Eye (tissue), 1 donor: ENCODE measurements around the gene FOXN3.

ENCODE experiments used
- DNase-seq: peaks from one replicate; pipeline ENCODE4 v3.0.0-alpha.2; 2015

The FOXN3 gene

DNA sequence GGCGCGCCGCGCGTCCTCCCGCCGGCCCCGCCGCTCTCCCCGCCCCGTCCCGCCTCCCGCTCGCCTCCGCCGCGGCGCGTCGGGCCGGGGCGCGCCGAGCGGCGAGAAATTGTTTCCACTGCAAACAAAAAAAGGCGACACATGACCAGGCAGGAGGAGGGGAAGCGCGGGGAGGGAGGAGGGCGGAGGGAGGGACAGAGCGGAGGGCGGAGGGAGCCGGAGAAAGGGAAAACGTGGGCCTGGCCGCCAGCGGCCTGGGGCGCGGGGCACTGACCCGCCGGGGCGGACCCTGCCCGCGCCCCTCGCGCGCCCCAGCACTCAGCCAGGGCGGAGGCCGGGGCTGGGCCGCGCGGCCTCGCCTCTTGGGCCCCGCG lies at the start of gene FOXN3:
Gene FOXN3, minus strand, starts transcription at position 143 of the 374 bp plus-strand sequence. CDS start 4,757 bp downstream, outside the sequence.
- peak; percentile 96 for DNase-seq

- no peak for DNase-seq
These were observed 49.5 kb upstream of the FOXN3 start for GRCh38 chr14:89466484-89466883.

GRCh38 chr14:89465876-89466275 lies 48.8 kb upstream of the FOXN3 start:
- DNase-seq: no peak

DNA sequence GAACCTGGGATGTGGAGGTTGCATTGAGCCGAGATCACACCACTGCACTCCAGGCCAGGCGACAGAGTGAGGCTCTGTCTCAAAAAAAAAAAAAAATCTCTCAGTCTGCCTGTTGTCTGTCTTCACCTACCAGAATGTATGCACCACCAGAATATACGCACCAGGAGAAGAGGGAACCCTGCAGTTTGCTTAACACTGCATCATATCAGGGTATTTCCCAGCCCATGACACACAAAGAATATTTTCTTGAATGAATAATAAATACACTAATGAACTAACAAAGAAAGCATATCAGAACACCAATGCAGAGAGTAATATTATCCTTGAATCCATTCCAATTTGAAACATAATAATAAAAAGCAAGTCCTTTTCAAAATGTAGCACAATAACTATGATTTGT lies 44.2 kb upstream of the FOXN3 start:
- DNase-seq: no peak

DNA sequence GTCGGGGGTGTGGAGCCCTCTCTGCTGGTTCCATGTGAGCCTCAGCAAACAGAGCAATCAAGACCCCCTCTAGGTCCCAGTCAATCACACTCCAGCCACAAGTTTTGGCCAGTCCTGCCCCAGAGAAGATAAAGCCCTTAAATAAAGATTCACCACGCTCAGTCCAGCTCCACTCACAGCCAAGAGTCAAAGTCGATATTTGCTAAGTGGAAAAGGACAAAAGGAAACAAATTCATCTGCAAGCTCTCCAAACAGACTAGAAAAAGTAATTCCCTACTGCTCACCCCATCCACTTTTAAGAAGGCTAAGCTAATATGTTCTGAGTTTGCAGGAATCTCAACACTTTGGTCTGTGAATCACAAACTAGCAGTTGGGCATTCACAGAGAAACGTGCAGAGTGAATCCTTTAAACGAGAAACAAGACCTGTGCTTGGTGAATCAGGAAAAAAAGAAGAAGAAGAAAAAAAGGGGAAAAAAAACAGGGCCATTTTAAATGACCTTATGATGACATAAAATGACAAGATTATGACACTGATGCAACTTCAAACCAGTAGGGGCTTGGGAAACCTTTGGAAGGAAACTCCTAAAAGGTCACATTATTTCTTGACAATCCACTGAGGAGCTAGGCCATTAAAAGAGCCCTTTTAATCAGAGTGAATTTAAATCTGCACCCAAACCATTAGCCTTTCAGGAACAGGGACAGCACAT lies 41.8 kb upstream of the FOXN3 start:
- no peak for DNase-seq

DNA sequence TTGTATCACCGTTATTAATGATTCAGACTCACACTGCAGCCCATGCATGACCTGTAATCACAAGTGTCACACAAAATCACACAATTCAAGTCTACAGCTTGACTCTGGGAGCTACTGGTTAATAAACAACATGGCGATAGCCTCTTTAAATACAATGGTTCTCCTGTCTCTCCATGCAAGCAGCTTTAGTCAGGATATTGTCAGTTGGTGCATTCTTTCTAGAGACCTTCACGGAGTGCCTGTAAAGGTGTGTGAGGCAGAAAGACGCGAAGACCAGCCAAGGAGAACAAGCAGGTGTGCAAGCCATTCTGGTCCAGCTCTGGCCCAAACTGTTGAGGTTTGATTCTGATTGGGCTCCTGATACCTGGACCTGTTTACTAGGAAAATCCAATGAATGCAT lies 40.0 kb upstream of the FOXN3 start:
- DNase-seq: no peak

DNA sequence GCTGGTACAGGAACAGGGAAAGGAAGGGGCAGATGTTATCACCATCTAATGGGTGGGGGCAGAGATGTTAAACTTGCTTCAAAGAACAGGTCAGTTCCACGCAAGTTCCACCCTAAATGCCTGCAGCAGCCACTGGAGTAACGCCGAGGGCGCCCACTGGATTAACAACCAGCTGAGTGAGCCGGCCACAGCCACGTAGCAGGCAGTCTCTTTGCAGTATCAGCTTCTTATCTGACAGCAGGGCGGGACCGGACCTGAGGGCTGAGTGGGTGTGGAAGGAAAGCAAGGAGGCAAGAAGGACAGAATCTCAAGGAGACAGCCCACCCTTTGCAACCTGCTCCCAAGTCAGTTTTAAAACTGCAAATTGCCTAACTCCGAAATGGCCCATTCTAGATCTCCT lies 38.4 kb upstream of the FOXN3 start:
- peak; percentile 26 for DNase-seq

DNA sequence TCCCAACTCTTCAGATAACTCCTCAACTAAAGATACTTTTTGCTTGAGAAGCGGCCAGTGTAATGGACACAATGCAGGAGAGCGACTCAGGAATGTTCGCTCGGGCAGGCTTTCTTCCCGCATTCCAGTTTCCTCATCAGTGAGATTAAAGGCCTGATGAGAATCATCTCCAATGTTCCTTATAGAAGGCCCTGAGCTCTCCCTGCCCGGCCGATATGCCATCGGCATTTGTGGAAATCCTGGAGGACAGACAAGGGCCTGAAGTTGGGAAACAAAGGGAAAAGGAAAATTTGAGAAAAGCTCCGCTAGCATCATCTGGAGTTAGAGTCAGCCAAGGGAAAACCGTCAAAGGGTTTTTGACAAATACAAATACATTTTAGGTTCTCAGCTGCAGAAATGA lies 38.0 kb upstream of the FOXN3 start:
- no peak for DNase-seq

- peak; percentile 21 for DNase-seq
These were observed 35.2 kb upstream of the FOXN3 start for GRCh38 chr14:89452281-89452680.

DNA sequence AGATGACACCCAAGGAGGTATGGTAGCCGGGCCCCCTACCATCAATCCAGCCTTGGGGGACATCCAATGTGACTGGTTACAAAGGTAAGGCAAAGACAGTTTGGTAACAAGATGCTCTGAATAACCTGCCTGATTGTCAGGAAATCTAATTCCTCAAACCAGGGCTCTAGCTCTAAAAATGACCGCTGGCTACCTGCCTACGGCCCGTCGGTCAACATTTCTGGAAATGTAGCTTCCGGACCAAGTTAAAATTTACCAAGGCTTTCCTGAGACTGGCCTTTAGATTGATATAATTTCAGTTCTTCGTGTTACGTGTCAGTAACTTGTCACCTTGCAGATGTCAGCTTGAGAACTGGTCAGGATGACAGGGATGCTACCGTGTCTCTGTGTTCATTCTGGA lies 34.2 kb upstream of the FOXN3 start:
- DNase-seq: no peak

DNA sequence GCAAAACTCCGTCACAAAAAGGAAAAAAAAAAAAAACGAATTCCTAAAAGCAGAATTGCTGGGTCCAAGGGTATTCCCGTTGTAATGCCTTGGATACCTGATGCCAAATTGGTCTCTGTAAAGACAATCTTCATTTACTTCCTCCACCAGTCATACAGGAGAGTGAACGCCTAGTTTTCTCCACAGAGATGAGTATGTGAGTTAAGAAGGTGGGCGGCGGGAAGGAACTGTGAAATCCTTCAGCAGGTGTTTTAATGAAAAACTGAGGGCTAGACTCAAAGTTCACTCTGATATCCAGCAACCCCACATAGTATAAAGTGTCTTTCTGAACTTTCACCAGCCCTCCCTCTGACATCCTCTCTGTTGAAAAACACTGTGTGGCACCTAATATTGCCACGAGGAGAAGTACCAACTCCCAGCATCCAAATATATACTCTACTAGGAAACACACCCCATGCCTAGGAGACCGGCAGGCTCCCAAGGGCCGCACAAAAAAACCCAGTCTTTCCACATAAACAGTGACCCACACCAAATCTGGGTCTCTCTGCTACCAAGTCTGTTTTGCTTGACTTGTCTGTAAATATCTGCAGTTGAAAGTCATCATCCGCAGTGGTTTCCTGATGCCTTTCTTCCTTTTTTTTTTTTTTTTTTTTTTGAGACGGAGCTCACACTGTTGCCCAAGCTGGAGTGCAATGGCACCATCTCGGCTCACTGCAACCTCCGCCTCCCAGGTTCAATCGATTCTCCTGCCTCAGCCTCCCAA lies 30.3 kb upstream of the FOXN3 start:
- no peak for DNase-seq

DNA sequence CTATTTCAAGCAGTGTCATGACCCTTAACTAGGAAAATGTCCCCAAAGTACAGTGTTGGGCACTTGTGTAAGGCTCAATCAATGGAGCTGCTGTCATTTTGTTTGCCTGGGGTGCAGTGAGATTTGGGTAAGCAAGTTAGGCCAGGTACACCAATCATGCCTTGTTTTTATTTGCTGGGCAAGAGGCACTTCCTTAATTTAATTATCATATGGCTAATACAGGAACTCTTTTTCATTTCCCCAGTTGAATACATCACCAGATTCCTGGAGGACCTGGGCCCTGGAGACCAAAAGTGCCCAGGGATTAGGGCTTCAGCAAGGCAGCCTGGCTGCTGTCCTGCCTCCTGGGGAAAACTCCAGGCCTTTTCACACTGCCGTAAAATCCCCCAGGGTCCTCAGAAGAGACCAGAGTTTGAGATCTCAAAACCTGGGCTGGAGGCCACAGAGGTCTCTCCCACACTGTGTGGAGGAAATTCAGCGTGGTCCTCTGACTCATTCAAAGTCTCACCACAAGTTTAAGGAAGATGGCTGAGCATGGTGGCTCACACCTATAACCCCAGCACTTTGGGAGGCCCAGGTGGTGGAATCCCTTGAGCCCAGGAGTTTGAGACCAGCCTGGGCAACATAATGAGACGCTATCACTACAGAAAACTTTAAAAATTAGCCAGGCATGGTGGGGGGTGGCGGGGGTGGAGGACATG lies 28.4 kb upstream of the FOXN3 start:
- no peak for DNase-seq

DNA sequence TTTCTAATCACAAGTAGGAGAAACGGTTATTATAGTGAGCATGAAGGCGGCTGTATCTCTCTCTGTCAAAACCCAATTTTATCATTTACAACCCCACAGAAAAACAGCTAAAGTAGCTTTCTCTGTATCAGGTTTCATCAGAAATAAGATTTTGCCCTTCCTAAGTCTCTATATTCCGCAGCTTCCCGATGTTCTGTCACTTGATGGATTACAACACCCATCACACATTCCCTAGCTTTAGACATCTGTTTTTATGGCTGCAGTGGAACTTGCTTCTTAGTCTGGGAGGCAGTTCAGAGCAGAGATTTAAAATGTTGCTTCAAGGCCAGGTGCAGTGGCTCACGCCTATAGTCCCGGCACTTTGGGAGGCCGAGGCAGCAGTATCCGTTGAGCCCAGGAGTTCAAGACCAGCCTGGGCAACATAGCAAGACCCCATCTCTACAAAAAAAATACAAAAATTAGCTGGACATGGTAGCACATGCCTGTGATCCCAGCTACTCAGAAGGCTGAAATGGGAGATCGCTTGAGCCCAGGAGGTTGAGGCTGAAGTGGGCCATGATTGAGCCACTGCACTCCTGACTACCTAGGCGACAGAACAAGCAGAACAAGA lies 27.6 kb upstream of the FOXN3 start:
- no peak for DNase-seq

- DNase-seq: no peak
These were observed 27.0 kb upstream of the FOXN3 start for GRCh38 chr14:89444044-89444443.

DNA sequence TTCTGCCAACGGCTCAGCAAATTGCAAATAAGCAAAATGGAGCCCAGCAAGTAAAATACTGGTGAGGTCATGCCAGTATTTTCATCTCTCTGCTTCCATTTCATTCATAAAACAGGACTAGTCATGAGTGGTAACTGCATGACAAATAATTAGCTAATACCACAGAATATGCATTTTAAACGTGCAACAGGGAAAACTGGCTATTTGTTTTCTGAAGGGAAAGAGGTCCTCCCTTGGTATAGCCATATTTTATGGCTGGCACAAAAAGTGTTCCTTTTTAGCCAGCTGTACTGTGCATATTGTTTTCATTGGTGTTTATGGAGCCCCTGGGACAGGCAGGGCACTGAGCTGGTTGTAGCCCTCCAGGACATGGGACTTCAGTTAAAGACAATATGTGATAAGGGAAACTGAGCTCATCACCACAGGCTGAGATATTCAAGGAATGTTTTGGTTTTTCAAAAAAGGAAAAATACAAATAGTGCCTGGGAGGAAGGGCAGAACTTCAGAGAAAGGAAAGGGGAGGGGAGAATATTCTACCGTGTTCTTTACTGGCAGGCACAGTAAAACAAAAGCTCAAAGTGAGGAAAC lies 26.1 kb upstream of the FOXN3 start:
- no peak for DNase-seq

GRCh38 chr14:89442280-89442679 lies 25.2 kb upstream of the FOXN3 start:
- DNase-seq: no peak

GRCh38 chr14:89440986-89441909 lies 24.2 kb upstream of the FOXN3 start:
- no peak for DNase-seq

- DNase-seq: no peak
These were observed 19.0 kb upstream of the FOXN3 start for GRCh38 chr14:89435892-89436656.

GRCh38 chr14:89435492-89435891 lies 18.5 kb upstream of the FOXN3 start:
- no peak for DNase-seq

DNA sequence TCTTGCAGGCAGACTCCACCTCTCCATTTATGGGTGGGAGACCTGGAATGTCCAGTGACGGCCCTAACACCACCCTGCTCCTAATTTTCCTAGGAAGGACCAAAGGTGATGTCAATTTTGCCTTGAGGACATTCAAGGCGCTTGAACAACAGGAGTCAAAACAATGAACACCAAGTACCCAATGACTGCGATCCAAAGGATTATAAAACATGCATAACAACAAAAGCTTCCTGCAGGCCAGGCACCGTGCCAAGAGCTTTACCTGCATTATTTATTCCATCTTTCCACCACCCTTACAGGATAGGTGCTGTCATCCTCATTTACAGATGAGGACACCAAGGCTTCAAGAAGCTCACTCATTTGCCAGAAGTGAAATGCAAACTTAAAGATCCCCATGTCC lies 15.2 kb upstream of the FOXN3 start:
- no peak for DNase-seq
